22Rv1 (cell line): ENCODE results near the gene SP140.
"Not testable (repeated sequence)": the region's sequence is repeated elsewhere in the genome, so short reads cannot be mapped to it uniquely, and the experiment has no call there.

ENCODE experiments used
- H3K27ac ChIP-seq: fragments of 450-650 bp; 2 replicates; pipeline ENCODE4 v1.5.1; 2017
- ZFX ChIP-seq: fragments of 450-650 bp; IDR thresholded peaks from 2 replicates; pipeline ENCODE4 v1.6.1; 2017; ENCODE audit warnings: antibody characterized with exemption, borderline replicate concordance
- TF ChIP-seq, protein P1 (sequence below): fragments of 450-650 bp; IDR thresholded peaks from 2 replicates; pipeline ENCODE4 v1.5.1; 2017; ENCODE audit warnings: mild to moderate bottlenecking

The SP140 gene

DNA sequence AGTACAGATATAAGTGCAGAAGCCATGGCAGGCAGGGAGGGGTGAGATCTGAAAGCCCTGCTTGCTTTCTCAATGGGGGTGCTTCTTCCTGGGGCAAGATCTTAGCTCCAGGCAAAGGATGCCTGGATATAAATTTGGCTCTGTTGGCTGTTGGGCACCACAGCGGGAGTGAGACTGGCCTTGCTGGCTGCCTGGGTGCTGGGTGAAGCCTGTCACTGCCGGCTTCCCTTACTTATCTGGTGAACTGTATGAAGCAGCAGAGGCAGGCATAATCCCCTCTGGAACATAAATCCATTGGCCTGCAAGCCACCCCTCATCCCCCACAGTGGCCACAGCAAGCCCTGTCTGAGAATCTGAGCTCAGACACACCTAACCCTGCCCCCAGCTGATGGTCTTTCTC, 74.1 kb downstream of the SP140 start:
- H3K27ac ChIP-seq, result no peak overlapping the region
- TF ChIP-seq, protein P1, sequence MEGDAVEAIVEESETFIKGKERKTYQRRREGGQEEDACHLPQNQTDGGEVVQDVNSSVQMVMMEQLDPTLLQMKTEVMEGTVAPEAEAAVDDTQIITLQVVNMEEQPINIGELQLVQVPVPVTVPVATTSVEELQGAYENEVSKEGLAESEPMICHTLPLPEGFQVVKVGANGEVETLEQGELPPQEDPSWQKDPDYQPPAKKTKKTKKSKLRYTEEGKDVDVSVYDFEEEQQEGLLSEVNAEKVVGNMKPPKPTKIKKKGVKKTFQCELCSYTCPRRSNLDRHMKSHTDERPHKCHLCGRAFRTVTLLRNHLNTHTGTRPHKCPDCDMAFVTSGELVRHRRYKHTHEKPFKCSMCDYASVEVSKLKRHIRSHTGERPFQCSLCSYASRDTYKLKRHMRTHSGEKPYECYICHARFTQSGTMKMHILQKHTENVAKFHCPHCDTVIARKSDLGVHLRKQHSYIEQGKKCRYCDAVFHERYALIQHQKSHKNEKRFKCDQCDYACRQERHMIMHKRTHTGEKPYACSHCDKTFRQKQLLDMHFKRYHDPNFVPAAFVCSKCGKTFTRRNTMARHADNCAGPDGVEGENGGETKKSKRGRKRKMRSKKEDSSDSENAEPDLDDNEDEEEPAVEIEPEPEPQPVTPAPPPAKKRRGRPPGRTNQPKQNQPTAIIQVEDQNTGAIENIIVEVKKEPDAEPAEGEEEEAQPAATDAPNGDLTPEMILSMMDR, result no peak
- TF ChIP-seq ZFX, result no peak

GRCh38 chr2:230305416-230306275, 80.1 kb downstream of the SP140 start:
- no peak overlapping the region for H3K27ac ChIP-seq
- TF ChIP-seq, protein P1, result no peak
- TF ChIP-seq ZFX, result no peak

- TF ChIP-seq ZFX, result no peak
- TF ChIP-seq, protein P1, result no peak
- no peak overlapping the region for H3K27ac ChIP-seq
Measured at GRCh38 chr2:230306474-230306873, 80.9 kb downstream of the SP140 start.

DNA sequence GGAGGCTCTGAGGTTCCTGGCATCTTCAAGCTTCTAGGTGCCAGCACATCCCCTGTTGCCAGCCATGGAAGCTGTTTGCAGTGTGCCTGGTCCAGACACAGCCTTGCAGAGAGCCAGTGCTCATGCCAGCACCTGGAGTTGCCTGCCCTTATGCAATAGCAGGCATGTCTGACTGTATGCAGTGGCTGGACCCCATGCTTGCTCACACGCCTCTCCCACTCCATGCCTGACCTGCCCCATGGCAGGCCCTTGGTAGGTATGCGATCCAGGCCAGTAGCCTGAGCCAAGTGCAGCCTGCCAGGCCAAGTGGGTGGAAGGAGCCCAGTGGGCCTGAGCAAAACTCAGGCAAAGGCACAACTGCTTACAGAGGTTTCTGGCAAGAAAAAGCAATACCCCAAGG, 81.9 kb downstream of the SP140 start:
- TF ChIP-seq ZFX, result no peak
- TF ChIP-seq, protein P1, result no peak
- H3K27ac ChIP-seq, result no peak overlapping the region

GRCh38 chr2:230308402-230309000, 83.0 kb downstream of the SP140 start:
- no peak overlapping the region for H3K27ac ChIP-seq

DNA sequence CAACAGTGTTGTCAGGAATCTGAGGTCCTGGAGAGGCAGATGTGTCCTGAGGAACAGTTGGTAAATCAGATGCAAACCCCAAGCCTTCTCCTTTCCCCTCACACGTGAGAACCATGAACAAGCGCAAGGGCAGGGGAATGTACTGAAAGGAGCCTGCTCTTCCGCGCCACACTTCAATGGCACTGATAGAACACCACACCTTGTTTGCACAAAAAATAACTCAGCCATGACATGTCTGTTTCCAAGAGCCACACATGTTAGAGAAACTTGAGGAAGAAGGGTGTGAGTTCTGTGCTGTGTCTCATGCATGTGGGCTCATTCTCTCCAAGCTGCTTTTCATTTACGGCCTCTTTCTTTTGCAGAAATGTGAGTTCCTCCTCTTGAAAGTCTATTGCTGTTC, 85.3 kb downstream of the SP140 start:
- not testable (repeated sequence) for H3K27ac ChIP-seq

More at GRCh38 chr2:230308402-230309000, 83.0 kb downstream of the SP140 start:
- TF ChIP-seq ZFX, result no peak
- TF ChIP-seq, protein P1, result no peak

DNA sequence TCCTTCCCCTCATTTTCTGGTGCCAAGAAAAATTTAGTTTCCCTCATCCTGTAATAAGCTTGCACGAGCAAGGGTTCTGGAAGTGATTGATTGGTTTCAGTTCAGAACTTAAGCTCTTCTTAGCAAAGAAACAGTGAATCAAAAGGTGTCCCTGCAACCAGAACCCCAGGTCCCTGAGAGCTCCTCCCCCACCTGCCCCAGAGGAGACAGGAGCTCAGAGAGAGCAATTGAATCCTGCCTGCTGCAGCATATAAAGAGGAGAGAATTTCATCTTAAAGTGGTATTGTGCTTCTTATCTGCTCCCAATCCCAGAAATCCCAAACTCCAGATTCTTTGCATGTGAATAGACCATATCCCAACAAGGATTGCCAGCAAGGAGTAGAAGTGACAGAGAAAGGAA, 86.1 kb downstream of the SP140 start:
- H3K27ac ChIP-seq, result not testable (repeated sequence)

GRCh38 chr2:230312638-230313037, 87.1 kb downstream of the SP140 start:
- TF ChIP-seq ZFX, result no peak
- TF ChIP-seq, protein P1, result no peak
- no peak overlapping the region for H3K27ac ChIP-seq
